DND-41 (cell line): ENCODE results near the gene PIP.
"Not testable (repeated sequence)": the region's sequence is repeated elsewhere in the genome, so short reads cannot be mapped to it uniquely, and the experiment has no call there.

Source experiments
- ATAC-seq: fragments of 200-7000 bp; cut with Tn5 transposase; 3 replicates; pipeline ENCODE4 v1.9.1; 2021; ENCODE audit warnings: low read depth; ENCODE audit not compliant: insufficient read depth
- DNase-seq: peaks from one replicate; pipeline ENCODE4 v3.0.0-alpha.2; 2020
- H2AFZ ChIP-seq: 2 replicates; pipeline ENCODE4 v1.6.0; 2012; ENCODE audit warnings: low read depth, low read length
- H3K27ac ChIP-seq: 2 replicates; pipeline ENCODE4 v1.5.1; 2012; ENCODE audit warnings: low read length, inconsistent platforms
- H3K27me3 ChIP-seq: fragments of 200-600 bp; sonication (generic); 2 replicates; pipeline ENCODE4 v1.6.0; 2012; ENCODE audit warnings: low read length, mild to moderate bottlenecking, inconsistent platforms; ENCODE audit not compliant: insufficient read depth, poor library complexity
- H3K36me3 ChIP-seq: 2 replicates; pipeline ENCODE4 v1.5.1; 2012; ENCODE audit warnings: low read length, inconsistent platforms; ENCODE audit not compliant: insufficient read depth
- H3K4me1 ChIP-seq: 2 replicates; pipeline ENCODE4 v1.5.1; 2012; ENCODE audit warnings: mild to moderate bottlenecking, low read length; ENCODE audit not compliant: insufficient read depth
- H3K4me2 ChIP-seq: 2 replicates; pipeline ENCODE4 v1.6.0; 2012; ENCODE audit warnings: mild to moderate bottlenecking, moderate library complexity, low read length, inconsistent platforms; ENCODE audit not compliant: insufficient read depth
- H3K4me3 ChIP-seq, 2 experiments: fragments of 200-600 bp in 1 of 2; shearing (Covaris generic) in 1 of 2; 2 replicates each; pipeline ENCODE4 v1.5.1; 2012 to 2016; ENCODE audit warnings: inconsistent platforms in 2 of 2, low read length in 2 of 2, mild to moderate bottlenecking in 2 of 2, low read depth in 1 of 2, moderate library complexity in 1 of 2
- H3K79me2 ChIP-seq: 2 replicates; pipeline ENCODE4 v1.6.0; 2012; ENCODE audit warnings: low read length, inconsistent platforms; ENCODE audit not compliant: insufficient read depth
- H3K9ac ChIP-seq: 2 replicates; pipeline ENCODE4 v1.6.0; 2012; ENCODE audit warnings: low read depth, mild to moderate bottlenecking, inconsistent platforms, low read length, moderate library complexity
- H3K9me3 ChIP-seq: 2 replicates; pipeline ENCODE4 v1.5.1; 2012; ENCODE audit warnings: low read length, moderate library complexity, mild to moderate bottlenecking, inconsistent platforms; ENCODE audit not compliant: insufficient read depth, severe bottlenecking
- H4K20me1 ChIP-seq: 2 replicates; pipeline ENCODE4 v1.6.0; 2012; ENCODE audit warnings: low read length; ENCODE audit not compliant: insufficient read depth
- CTCF ChIP-seq: IDR thresholded peaks from 2 replicates; pipeline ENCODE4 v1.5.1; 2012; ENCODE audit warnings: borderline replicate concordance, low read length, moderate library complexity, mild to moderate bottlenecking; ENCODE audit not compliant: poor library complexity, severe bottlenecking; ENCODE audit errors: extremely low read depth
- EZH2 ChIP-seq: IDR thresholded peaks from 3 replicates; pipeline ENCODE4 v1.6.1; 2012; ENCODE audit warnings: borderline replicate concordance, low read depth, mild to moderate bottlenecking, moderate library complexity, low read length, inconsistent platforms; ENCODE audit not compliant: severe bottlenecking

PIP gene

GRCh38 chr7:143172354-143172753 is 40.5 kb downstream of the PIP start:
- Histone ChIP-seq H3K4me3 (no peak overlapping the region), H3K27ac (no peak overlapping the region), H2AFZ (no peak overlapping the region), H3K79me2 (no peaks in the 10 kb centered on the region), H4K20me1 (no peaks in the 10 kb centered on the region), H3K9ac (no peak overlapping the region), H3K4me1 (no peaks in the 10 kb centered on the region), H3K4me2 (no peak overlapping the region), H3K36me3 (no peaks in the 10 kb centered on the region), H3K27me3 (no peaks in the 10 kb centered on the region), H3K9me3 (peaks cover 5% of the 10 kb centered on the region)
- ATAC-seq (no peak), DNase-seq (no peak)
- TF ChIP-seq CTCF (no peak), EZH2 (no peak)

GRCh38 chr7:143176128-143176527 is 44.3 kb downstream of the PIP start:
- no peaks in the 10 kb centered on the region for H3K36me3 ChIP-seq
- no peaks in the 10 kb centered on the region for H3K79me2 ChIP-seq
- H4K20me1 ChIP-seq = no peaks in the 10 kb centered on the region
- H3K27me3 ChIP-seq = no peaks in the 10 kb centered on the region
- no peaks in the 10 kb centered on the region for H3K4me1 ChIP-seq
- H3K27ac ChIP-seq = no peak overlapping the region
- DNase-seq (no peak), ATAC-seq (no peak)
- H2AFZ ChIP-seq = no peak overlapping the region
- peaks cover 16% of the 10 kb centered on the region for H3K9me3 ChIP-seq
- no peak overlapping the region for H3K4me3 ChIP-seq
- no peak overlapping the region for H3K4me2 ChIP-seq
- no peak for TF ChIP-seq EZH2
- no peak for TF ChIP-seq CTCF
- H3K9ac ChIP-seq = no peak overlapping the region

GRCh38 chr7:143177374-143178119 is 45.7 kb downstream of the PIP start:
- Histone ChIP-seq H2AFZ (no peak overlapping the region), H3K4me1 (no peaks in the 10 kb centered on the region), H3K27ac (no peak overlapping the region), H3K79me2 (no peaks in the 10 kb centered on the region), H3K9ac (no peak overlapping the region), H3K9me3 (peaks cover 16% of the 10 kb centered on the region), H3K4me3 (no peak overlapping the region), H4K20me1 (no peaks in the 10 kb centered on the region), H3K27me3 (no peaks in the 10 kb centered on the region), H3K4me2 (no peak overlapping the region), H3K36me3 (no peaks in the 10 kb centered on the region)
- TF ChIP-seq CTCF (no peak), EZH2 (no peak)
- ATAC-seq (no peak), DNase-seq (no peak)

- H2AFZ ChIP-seq, H3K27me3 ChIP-seq, DNase-seq, H4K20me1 ChIP-seq, ATAC-seq, H3K4me3 ChIP-seq, H3K27ac ChIP-seq, H3K36me3 ChIP-seq, H3K4me1 ChIP-seq, H3K4me2 ChIP-seq, H3K9ac ChIP-seq, H3K79me2 ChIP-seq: not testable (repeated sequence)
- peaks cover 16% of the 10 kb centered on the region for H3K9me3 ChIP-seq
Measured at GRCh38 chr7:143180771-143181170, 48.9 kb downstream of the PIP start.
